ENCODE measurements around the gene KCMF1.

DNA sequence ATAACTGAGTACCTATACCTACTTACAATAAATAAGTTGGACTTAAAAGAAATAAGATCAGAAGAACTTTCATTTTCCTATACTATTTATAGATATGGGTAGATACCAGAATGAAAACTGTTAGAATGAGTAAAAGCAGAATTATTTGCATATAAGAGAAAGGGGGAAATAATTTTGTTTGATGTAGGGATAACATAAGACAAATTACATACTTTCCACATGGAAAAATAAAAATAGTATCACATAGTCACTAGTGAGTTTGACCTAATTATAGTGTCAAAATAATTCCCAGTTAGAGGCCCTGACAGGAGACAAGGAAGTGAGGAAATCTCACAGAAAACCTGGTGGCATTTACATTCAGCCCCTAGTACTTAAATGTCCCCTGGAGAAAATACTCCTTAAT lies 28.6 kb downstream of the KCMF1 start:
- TF ChIP-seq, protein P1, sequence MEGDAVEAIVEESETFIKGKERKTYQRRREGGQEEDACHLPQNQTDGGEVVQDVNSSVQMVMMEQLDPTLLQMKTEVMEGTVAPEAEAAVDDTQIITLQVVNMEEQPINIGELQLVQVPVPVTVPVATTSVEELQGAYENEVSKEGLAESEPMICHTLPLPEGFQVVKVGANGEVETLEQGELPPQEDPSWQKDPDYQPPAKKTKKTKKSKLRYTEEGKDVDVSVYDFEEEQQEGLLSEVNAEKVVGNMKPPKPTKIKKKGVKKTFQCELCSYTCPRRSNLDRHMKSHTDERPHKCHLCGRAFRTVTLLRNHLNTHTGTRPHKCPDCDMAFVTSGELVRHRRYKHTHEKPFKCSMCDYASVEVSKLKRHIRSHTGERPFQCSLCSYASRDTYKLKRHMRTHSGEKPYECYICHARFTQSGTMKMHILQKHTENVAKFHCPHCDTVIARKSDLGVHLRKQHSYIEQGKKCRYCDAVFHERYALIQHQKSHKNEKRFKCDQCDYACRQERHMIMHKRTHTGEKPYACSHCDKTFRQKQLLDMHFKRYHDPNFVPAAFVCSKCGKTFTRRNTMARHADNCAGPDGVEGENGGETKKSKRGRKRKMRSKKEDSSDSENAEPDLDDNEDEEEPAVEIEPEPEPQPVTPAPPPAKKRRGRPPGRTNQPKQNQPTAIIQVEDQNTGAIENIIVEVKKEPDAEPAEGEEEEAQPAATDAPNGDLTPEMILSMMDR (IDR thresholded peaks at IDR 0.05) = no peak
- no peak for TF ChIP-seq EZH2 (IDR thresholded peaks at IDR 0.05; ENCODE audit: borderline replicate concordance, insufficient read depth, low read depth, low read length, poor library complexity, severe bottlenecking)
